Measurements from ENCODE around the gene SUMO3.

SUMO3 gene

DNA sequence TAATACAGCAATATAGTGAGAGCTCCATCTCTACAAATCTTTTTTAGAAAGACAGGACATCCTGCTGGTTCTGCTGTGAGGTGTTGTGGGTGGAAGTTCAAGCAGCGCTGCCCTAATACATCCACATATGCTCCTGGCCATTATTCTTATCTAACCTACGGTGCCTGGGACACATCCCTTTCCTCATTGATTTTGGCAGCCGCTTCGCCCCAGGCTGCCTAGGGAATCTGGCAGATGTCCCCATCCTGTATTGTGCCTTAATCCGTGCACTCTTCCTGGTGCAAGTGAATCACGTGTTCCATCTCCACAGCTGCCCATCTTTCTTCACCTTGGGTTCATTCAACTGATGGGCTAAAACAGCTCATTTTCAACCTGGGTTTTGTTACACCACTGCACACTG lies 13.1 kb downstream of the SUMO3 start:
- no peak for DNase-seq (ENCODE audit: low read depth in 2 of 3, low spot score in 2 of 3)

DNA sequence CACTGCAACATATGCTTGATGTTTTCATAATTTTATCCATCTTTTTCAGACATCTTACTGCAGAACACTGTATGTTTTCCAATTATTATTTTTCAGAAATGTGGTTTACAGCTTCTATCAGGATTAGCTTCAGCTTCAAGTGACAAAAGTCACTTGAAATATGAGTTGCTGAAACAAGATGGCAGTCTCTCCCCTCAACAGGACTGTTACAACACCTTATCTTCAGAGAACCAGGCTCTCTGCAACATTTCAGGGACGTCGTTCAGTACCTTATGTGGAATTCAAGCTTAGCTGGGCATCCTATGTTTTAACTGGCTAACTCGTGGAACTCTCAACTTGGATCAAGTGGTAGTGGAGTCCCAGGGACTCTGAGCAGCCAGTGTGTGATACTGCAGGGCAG lies 14.2 kb downstream of the SUMO3 start:
- no peak for DNase-seq (ENCODE audit: low read depth in 2 of 3, low spot score in 2 of 3)

DNA sequence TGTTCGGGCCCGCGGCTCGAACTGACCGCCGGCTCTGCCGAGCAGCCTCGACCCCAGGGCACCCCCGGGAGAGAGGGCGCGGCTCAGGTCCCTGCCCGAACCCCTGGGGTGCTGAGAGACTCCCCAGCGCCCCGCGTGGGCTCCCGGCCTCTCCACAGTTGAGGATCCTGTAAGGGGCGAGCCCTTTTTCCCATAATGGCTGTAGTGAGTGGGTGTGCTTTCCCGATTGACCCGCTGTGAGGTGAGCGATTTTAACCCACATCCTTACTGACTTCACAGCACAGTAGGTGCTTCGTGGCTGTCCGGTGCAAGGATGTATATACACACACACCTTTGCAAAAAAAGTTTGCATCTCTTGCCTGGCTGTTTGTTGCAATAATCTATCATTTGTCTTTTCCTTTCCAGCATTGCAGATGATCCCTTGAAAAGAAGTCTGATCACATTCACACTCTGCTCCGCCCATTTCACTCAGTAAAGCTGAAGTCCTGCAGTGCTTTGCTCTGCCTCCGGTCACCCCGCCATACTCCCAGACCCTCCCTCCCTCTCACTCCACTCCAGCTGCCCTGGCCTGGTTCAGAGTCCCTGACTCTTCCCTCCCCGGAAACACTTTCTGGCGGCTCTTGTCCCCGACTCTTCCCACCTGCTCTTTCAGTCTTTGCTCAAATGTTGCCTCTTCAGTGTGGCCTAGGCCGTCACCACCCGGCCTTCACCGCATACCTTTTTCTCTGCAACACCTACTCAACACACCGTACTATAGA lies 15.3 kb downstream of the SUMO3 start:
- no peak for DNase-seq (ENCODE audit: low read depth in 2 of 3, low spot score in 2 of 3)

DNA sequence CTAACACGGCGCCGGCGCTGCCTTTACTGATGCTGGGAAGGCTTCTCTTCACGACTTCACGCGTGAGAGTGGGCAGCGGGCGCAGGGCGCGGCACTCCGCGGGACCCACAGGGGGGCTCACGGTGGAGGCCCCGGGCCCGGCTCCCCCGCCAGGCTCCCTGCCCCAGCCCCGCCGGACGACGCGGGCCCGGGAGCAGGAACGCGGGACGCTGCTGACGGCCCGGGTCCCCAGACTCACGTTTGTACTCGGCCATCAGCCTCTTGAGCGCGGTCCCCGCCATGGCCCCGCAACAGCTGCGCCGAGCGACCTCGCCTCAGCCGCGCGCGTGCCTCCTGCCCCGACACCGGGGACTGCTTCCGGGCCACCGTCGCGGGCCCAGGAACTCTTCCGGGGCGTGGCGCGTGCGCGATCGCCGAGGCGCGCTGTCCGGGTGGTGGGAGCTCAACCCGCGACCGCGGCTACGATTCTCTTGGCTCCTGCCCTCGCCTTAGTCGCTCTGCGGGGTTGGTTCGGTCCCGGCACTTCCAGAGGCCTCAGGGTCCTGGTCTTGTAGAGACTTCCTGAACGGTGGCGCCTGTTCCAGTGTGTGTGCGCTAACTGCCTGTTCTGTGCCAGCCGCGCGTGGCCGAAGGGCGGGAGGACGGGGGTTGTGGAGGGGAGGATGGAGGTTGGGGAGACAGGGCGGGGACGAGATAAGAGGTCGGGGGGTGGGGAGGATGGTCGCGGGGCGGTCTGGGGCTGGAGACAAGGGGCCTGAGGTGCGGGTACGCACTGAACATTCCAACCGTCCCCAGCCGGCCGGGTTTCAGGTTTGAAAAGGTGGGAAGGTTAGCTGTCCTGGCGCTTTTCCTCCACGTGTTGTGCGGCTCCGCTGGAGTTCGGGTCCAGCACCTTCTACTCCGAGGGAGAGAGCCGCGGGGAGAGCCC lies 16.1 kb downstream of the SUMO3 start, which contains the start of gene UBE2G2:
TSS of gene UBE2G2 (minus strand) at position 353 of the 928 bp plus-strand sequence. CDS start at position 281, 72 bp downstream.
- peak; percentile 71 to 83 (median 71) for DNase-seq (ENCODE audit: low read depth in 2 of 3, low spot score in 2 of 3)

DNA sequence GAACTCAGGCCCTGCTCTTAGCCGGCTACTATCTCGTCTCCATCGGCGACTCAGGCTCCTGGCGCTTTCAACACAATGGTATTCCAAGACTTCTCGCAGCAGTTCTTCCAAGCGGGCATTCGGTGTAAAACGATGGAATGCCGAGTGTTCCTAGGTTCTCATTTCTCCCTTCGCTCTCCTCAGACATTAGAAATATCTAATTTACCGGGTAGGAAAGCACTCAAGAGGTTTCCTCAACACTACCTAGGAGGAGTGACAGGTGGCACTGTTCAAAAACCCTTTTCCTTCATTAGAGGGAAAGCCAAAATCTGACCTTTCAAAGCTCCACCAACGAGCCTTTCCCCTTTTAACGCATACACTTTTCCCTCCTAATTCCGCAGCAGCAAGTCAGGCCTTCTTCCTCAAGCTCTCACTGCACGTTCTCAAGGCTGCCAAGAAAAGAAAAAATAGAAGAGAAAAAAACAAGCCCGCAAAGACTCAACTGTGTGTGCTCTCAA lies 16.8 kb downstream of the SUMO3 start:
- DNase-seq (ENCODE audit: low read depth in 2 of 3, low spot score in 2 of 3), result no peak

DNA sequence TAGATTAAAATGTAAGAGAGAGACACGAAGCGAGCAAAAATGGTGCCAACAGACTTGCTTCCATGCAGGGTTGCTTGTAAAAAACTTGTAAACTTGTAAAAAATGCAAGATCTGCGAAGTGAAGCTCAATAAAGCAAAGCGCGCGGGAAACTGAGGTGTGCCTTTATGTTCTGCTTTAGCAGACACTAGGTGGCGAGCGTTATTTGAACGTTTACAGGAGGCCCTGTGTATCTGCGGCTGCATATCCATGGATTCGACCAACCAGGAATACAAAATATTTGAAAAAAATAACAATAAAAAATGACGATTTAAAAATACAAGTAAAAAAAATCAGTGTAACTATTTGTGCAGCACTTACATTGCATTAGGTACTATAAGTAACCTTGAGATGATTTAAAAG lies 17.8 kb downstream of the SUMO3 start:
- DNase-seq (ENCODE audit: low read depth in 2 of 3, low spot score in 2 of 3), result no peak

DNA sequence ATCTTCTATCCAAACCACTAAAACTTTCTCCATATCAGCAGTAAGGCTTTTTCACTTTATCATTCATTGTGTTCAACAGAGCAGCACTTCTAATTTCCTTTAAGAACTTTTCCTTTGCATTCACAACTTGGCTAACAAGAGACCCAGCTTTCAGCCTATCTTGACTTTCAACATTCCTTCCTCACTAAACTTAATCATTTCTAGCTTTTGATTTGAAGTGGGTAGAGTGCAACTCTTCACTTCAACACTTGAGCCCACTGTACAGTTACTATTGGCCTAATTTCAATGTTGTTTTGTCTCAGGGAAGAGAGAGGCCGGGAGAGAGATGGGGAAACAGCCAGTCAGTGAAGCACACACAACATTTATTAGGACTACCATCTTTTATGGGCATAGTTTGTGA lies 18.2 kb downstream of the SUMO3 start:
- DNase-seq (ENCODE audit: low read depth in 2 of 3, low spot score in 2 of 3), result no peak

DNA sequence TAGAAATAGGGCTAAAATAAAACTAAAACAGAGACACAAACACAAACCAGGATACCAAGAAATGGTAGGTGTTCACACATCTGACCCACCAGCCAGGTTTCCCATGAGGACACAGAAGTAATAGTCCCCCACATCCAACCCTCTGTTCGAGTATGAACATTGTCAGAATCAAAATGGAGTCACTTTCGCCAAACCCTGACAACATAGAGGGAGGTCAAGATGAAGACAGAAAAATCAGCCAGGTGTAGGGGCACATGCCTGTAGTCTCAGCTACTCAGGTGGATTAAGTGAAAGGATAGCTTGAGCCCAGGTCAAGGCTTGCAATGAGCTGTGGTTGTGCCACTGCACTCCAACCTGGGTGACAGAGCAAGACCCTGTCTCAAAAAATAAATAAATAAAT lies 20.1 kb downstream of the SUMO3 start:
- no peak for DNase-seq (ENCODE audit: low read depth in 2 of 3, low spot score in 2 of 3)

DNA sequence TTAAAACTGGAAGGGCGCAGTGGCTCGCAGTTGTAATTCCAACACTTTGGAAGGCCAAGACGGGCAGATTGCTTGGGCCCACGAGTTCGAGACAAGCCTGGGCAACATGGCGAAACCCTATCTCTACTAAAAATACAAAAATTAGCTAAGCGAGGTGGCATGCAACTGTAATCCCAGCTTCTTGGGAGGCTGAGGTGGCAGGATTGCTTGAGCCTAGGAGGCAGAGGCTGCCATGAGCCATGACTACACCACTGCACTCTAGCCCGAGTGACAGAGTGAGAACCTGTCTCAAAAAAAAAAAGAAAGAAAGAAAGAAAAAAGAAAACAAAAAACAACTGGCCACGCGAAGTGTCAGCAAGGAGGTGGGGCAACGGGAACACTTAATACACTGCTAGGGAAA lies 22.5 kb downstream of the SUMO3 start:
- no peak for DNase-seq (ENCODE audit: low read depth in 2 of 3, low spot score in 2 of 3)

DNA sequence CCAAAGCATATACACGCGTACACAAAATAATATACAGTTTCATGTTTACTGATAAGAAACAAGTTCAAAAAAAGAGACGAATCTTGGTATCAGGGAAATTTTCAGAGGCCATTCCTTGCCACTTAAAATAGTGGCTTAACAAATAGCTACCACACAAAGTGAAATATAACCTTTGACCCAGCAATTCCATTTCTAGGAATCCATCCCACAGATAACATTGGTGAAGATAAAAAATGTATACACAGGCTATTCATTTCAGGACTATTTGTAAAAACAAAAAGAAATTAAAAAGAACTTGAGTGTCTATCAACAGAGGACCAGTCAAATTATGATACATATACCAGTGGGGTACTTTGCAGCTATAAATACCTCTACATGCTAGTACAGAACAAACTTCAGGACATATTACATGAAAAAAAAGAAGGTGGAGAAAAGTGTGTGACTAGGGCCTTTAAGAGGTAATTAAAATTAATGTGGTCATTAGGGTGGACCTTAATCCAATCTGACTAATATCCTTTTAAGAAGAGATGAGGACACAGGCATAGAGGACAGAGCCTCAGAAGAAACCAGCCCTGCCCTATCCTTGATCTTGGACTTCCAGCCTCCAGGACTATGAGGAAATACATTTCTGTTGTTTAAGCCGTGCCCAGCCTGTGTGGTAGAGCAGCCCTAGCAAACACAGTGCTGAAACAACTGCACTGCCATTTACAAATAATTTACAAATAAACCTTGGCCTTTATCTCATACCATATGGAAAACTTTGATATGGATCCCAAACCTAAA lies 24.1 kb downstream of the SUMO3 start:
- no peak for DNase-seq (ENCODE audit: low read depth in 2 of 3, low spot score in 2 of 3)

DNA sequence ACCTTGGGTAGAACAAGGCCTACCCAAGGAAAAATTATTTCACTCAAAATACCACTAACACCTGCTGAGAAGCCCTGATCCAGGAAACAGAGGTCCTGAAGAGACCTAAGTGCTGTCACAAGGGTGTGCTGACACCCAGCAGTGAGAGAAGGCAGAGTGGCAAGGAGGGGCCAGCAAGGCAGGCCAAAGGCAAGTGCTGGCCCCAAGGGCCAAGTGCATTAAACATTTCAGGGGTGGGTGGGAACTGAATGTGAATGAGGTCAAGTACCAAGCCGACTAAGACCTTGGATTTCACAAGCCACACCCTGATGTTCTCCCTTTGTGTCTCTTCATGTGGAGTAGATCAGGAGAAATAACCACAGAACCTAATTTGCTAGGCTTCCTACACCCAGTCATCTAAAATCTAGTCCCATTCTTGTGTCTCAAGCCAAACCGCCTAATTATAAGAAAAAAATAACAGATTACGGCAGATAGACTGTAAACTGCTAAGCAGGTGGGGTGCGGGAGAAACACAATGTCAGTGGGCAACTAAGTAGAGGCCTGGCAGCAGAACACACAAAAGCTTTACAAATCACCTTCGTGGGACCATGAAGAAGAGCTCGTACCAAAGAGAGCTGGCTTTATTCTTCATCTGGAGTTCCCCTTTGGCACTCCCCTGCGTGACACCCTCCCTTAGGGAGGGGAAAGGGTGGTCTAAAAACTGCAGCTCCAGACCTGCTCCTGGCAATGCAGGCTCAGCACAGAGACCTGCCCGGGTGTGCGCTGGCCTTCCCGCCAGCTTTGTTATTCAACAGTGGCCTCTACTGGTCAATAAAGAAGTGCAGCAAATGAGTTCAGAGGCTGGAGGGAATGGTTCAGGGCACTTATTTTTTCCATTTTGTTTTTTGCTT lies 24.9 kb downstream of the SUMO3 start:
- no peak for DNase-seq (ENCODE audit: low read depth in 2 of 3, low spot score in 2 of 3)

DNA sequence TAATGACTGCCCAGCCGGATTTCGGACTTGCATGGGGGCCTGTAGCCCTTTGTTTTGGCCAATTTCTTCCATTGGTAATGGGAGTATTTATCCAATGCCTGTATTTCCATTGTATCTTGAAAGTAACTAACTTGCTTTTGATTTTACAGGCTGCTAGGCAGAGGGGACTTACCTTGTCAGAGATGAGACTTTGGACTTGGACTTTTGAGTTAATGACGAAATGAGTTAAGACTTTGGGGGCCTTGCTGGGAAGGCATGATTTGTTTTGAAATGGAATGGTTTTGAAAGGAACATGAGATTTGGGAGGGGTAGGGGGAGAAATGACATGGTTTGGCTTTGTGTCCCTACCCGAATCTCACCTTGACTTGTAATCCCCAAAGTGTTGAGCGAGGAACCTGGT lies 25.9 kb downstream of the SUMO3 start:
- DNase-seq (ENCODE audit: low read depth in 2 of 3, low spot score in 2 of 3), result no peak

DNA sequence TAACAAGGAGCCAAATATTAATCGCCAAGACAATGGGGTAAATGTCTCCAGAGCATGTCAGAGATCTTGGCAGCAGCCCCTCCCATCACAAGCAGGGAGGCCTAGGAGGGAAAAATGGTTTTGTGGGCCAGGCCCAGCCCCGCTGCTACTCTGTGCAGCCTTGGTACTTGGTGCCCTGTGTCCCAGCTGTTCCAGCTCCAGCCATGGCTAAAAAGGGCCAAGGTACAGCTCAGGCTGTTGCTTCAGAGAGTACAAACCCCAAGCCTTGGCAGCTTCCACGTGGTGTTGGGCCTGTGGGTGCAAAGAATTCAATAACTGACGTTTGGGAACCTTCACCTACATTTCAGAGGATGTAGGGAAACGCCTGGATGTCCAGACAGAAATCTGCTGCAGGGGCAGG lies 26.6 kb downstream of the SUMO3 start:
- no peak for DNase-seq (ENCODE audit: low read depth in 2 of 3, low spot score in 2 of 3)

DNA sequence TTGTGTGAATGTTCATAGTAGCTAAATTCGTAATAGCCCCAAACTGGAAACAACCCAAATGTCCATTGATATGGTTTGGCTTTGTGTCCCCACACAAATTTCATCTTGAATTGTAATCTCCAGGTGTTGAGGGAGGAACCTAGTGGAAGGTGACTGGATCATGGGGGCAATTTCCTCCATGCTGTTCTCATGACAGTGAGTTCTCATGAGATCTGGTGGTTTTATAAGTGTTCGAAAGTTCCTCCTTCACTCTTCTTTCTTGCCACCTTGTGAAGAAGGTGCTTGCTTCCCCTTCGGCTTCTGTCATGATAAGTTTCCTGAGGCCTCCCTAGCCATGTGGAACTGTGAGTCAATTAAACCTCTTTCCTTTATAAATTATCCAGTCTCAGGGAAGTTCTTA lies 27.5 kb downstream of the SUMO3 start:
- no peak for DNase-seq (ENCODE audit: low read depth in 2 of 3, low spot score in 2 of 3)

DNA sequence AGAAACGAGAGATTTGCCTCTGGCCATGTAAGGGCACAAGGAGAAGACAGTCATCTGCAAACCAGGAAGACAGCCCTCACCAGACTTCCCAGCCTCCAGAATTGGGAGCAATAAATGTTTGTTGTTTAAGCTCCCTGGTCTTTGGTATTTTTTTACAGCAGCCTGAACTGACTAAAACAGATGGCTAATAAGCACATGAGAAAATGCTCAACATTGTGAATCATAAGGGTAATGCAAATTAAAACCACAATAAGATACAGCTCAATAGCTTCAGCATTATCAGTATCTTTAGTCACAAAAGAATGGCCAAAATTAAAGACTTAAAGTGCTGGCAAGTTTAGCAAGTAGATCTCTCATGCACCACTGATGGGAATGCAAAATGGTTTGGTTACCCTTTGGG lies 28.0 kb downstream of the SUMO3 start:
- no peak for DNase-seq (ENCODE audit: low read depth in 2 of 3, low spot score in 2 of 3)

DNA sequence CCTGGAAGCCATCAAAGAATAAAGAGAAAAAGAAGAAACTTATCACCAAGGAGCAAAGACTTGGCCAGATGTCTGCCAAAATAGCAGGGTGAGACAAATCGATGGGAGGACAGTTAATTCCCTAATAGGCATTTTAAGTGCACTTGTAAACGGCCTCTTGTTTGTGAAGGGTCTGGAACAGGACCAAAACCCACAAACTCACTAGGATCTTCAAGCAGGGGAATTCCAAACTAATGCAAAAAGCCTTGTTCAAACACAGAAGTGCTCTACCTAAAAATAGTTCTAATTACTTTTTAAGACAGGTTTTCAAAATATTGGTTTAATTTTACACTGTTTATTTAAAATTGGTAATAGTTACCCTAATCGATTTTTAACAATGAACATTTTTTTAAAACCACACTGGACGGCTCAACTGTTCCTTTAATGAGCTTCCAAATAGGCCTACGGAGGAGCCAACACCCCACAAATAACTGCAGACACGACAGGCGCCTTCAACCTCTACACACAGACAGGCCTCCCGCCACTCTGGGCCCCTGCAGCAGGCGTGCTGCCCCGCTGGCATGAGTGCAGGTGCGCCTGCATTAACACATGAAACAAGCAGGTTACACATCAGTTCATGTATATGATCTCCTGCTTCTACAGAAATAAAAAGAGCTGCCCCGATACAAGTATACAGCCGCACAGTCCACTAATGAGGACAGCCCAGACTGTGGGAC lies 32.1 kb downstream of the SUMO3 start:
- DNase-seq (ENCODE audit: low read depth in 2 of 3, low spot score in 2 of 3), result no peak

DNA sequence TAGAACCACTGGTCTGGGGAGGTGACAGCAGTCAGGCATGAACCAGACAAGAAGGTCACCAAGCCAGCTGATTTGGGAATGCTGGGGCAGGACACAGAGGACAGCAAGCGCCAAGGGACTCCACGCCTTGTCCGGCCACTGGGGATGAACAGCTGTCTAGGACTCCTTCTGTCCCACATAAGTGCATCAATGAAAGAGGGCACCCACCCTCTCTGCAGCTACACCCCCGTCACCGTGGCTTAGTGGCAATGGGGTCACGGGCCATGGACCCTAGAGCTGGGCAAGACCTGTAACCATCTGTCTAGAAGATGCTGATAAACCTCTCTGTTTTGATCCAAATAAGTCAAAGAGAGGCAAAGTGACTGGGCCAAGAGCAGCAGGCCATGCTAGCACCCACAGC lies 33.1 kb downstream of the SUMO3 start:
- DNase-seq (ENCODE audit: low read depth in 2 of 3, low spot score in 2 of 3), result no peak

DNA sequence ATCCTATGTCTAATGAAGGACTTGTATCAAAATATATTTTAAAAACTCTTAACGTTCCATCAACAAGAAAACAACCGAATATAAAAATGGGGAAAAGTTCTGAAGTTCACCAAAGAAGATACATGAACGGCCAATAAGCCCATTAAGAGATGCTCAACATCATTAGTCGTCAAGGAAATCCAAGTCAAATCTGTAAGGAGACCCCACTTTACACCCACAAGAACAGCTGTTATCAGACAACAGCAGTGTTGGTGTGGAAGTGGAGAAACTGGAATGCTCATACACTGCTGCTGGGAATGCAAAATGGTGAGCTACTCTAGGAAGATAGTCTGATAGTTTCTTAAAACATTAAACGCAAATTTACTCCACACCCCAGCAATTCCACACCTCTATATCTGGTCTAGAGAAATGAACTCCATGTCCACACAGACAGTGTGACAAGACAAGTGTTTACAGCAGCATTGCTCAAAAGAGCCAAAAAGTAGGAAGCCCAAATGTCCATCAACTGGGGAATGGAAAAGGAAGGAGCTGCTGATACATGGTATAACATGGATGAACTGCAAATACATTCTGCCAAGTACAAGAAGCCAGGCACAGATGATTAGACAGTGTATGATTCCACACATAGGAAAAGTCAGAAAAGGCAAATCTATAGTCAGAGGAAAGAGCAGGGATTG lies 34.7 kb downstream of the SUMO3 start:
- DNase-seq (ENCODE audit: low read depth in 2 of 3, low spot score in 2 of 3), result no peak
